Transverse colon (tissue), 4 donors: ENCODE results near the gene C16orf87. TPM values are rescaled to one million over a fixed set of nuclear protein-coding genes. Genes with fewer than 3 reads are reported as not detected.

Experiments used
- DNase-seq: peaks from one replicate; pipeline ENCODE4 v3.0.0-alpha.2; 2019
- H3K27ac ChIP-seq, 4 donors: fragments of 200-600 bp; sonication (generic); 2 replicates each; pipeline ENCODE4 v1.5.1; 2016 to 2018; ENCODE audit warnings: inconsistent platforms in 4 of 4
- H3K27me3 ChIP-seq: fragments of 200-600 bp; sonication (generic); 2 replicates; pipeline ENCODE4 v1.5.1; 2017; ENCODE audit warnings: inconsistent platforms
- H3K36me3 ChIP-seq, 4 donors: fragments of 200-600 bp; sonication (generic); 2 replicates each; pipeline ENCODE4 v1.5.1; 2017 to 2019; ENCODE audit warnings: inconsistent platforms in 4 of 4
- H3K4me1 ChIP-seq, 4 donors: fragments of 200-600 bp; sonication (generic); 2 replicates each; pipeline ENCODE4 v1.5.1; 2017 to 2020; ENCODE audit warnings: inconsistent platforms in 4 of 4
- H3K4me3 ChIP-seq, 4 donors: fragments of 200-600 bp; sonication (generic); 1 replicate in 1 of 4; 2 replicates in 3 of 4; pipeline versions ENCODE4 v1.5.1 to v1.6.1; 2017 to 2019; ENCODE audit warnings: inconsistent platforms in 4 of 4
- H3K9me3 ChIP-seq, 2 donors: fragments of 200-600 bp; sonication (generic); 2 replicates each; pipeline ENCODE4 v1.5.1; 2017 to 2019; ENCODE audit warnings: inconsistent platforms in 2 of 2
- CTCF ChIP-seq, 5 experiments: fragments of 200-600 bp in 3 of 5; fragments of 450-650 bp in 2 of 5; sonication (generic) in 3 of 5; IDR thresholded peaks; 1 replicate in 2 of 5; 2 replicates in 3 of 5; pipeline ENCODE4 v1.5.1; 2016 to 2017; ENCODE audit warnings: antibody characterized with exemption in 5 of 5, inconsistent platforms in 3 of 5, mild to moderate bottlenecking in 2 of 5, moderate library complexity in 1 of 5
- EP300 ChIP-seq: sonication (generic); formaldehyde crosslinking; IDR thresholded peaks from one replicate; pipeline ENCODE4 v1.6.1; 2017; ENCODE audit warnings: antibody characterized with exemption, low read depth
- POLR2A ChIP-seq: fragments of 450-650 bp; IDR thresholded peaks from one replicate; pipeline ENCODE4 v1.6.1; 2016; ENCODE audit warnings: antibody characterized with exemption, mild to moderate bottlenecking, moderate library complexity
- POLR2AphosphoS5 ChIP-seq, 3 donors: sonication (generic); formaldehyde crosslinking; IDR thresholded peaks; one replicate each; pipeline ENCODE4 v1.6.1; 2016; ENCODE audit warnings: antibody characterized with exemption in 3 of 3
- WGBS, 2 donors: methylation state at CpG; one replicate each; pipeline ENCODE4 v1.1.5; 2018; ENCODE audit warnings: low coverage in 1 of 2; 5-methylcytosine and 5-hydroxymethylcytosine counted together
- in situ Hi-C, 4 donors: fragments of 200-750 bp; cut with MboI; loops; one replicate each; pipeline versions ENCODE4 v1.15.0 to v1.15.1; 2017; ENCODE audit warnings: low sequenced_read_pairs in 3 of 4, low pct_ligation_motif_present in 1 of 4, low pct_unique_long_range_greater_than_20kb in 1 of 4
- intact Hi-C: fragments of 100-400 bp; cut with DNase I; formaldehyde crosslinking; loops from one replicate; pipeline ENCODE4 v1.15.1; 2023; ENCODE audit warnings: low total_unique reads
- total RNA-seq, 4 donors: library from RNA; depleted of rRNA; stranded (reverse); fragments of >200 nt; gene quantifications; one replicate each; pipeline ENCODE4 v1.1.0, GENCODE V29; 2016

Gene C16orf87
- total RNA-seq, 4 donors from 2014 or later, result 0.20 to 10.6 (median 4.4) TPM

GRCh38 chr16:46812781-46813540 lies 18.0 kb downstream of the C16orf87 start:
- in situ Hi-C loops (no loop called here), intact Hi-C loops (no loop called here)
- no peak overlapping the region for H3K4me3 ChIP-seq
- peaks cover 0 to 4% (median 0%) of the 10 kb centered on the region in 4 donors for H3K36me3 ChIP-seq
- WGBS, 2 donors, result 73 to 84% methylated on average over 6 of the region's 6 CpGs
- no peaks in the 10 kb centered on the region for H3K27me3 ChIP-seq
- no peaks in the 10 kb centered on the region for H3K9me3 ChIP-seq
- H3K27ac ChIP-seq, result no peak overlapping the region
- DNase-seq, result no peak
- peaks cover 0 to 26% (median 7%) of the 10 kb centered on the region in 4 donors for H3K4me1 ChIP-seq
- TF ChIP-seq POLR2AphosphoS5 (IDR thresholded peaks at IDR 0.05), result no peak

GRCh38 chr16:46811682-46812081 lies 19.3 kb downstream of the C16orf87 start:
- H3K27me3 ChIP-seq, result no peaks in the 10 kb centered on the region
- no peak for TF ChIP-seq POLR2AphosphoS5 (IDR thresholded peaks at IDR 0.05)
- TF ChIP-seq EP300, result no peak
- no peak for TF ChIP-seq CTCF (IDR thresholded peaks at IDR 0.05)
- TF ChIP-seq POLR2A, result no peak
- no peaks in the 10 kb centered on the region for H3K9me3 ChIP-seq
- no peak overlapping the region for H3K27ac ChIP-seq
- 97% methylated on average over 5 of the region's 5 CpGs; no CpG with 5 or more reads in 1 of the 2 donors for WGBS, 2 donors
- intact Hi-C loops (no loop called here), in situ Hi-C loops (no loop called here)
- peaks cover 0 to 26% (median 7%) of the 10 kb centered on the region in 4 donors for H3K4me1 ChIP-seq
- no peak overlapping the region for H3K4me3 ChIP-seq
- DNase-seq, result no peak
- peaks cover 0 to 4% (median 0%) of the 10 kb centered on the region in 4 donors for H3K36me3 ChIP-seq

GRCh38 chr16:46808997-46809396 lies 22.0 kb downstream of the C16orf87 start:
- DNase-seq, result no peak
- in situ Hi-C loops (no loop called here), intact Hi-C loops (no loop called here)
- peaks cover 0 to 23% (median 7%) of the 10 kb centered on the region in 4 donors for H3K4me1 ChIP-seq
- no peak overlapping the region for H3K27ac ChIP-seq
- H3K36me3 ChIP-seq, result peaks cover 0 to 4% (median 0%) of the 10 kb centered on the region in 4 donors
- TF ChIP-seq POLR2A (no peak), CTCF (IDR thresholded peaks at IDR 0.05) (no peak), EP300 (no peak), POLR2AphosphoS5 (IDR thresholded peaks at IDR 0.05) (no peak)
- no peaks in the 10 kb centered on the region for H3K27me3 ChIP-seq
- no peaks in the 10 kb centered on the region for H3K9me3 ChIP-seq
- H3K4me3 ChIP-seq, result no peak overlapping the region
- WGBS, 2 donors, result 74 to 95% methylated on average over 4 of the region's 4 CpGs

- no peak for DNase-seq
- Histone ChIP-seq H3K27me3 (no peaks in the 10 kb centered on the region), H3K4me1 (peaks cover 0 to 16% (median 7%) of the 10 kb centered on the region in 4 donors), H3K9me3 (no peaks in the 10 kb centered on the region), H3K27ac (no peak overlapping the region), H3K36me3 (peaks cover 0 to 4% (median 0%) of the 10 kb centered on the region in 4 donors), H3K4me3 (no peak overlapping the region)
- in situ Hi-C loops (no loop called here), intact Hi-C loops (no loop called here)
- 82 to 100% methylated on average over 1 of the region's 1 CpG for WGBS, 2 donors
- TF ChIP-seq CTCF (IDR thresholded peaks at IDR 0.05) (no peak), POLR2A (no peak), POLR2AphosphoS5 (IDR thresholded peaks at IDR 0.05) (no peak), EP300 (no peak)
Observed at GRCh38 chr16:46807336-46807735, 23.6 kb downstream of the C16orf87 start.
